HG02588 (cell line): ENCODE data around the gene GPATCH8.
"Not testable (repeated sequence)": the region's sequence is repeated elsewhere in the genome, so short reads cannot be mapped to it uniquely, and the experiment has no call there.

Experiments used
- ATAC-seq: cut with Tn5 transposase; IDR thresholded peaks from one replicate; pipeline ENCODE4 v1.9.1; 2021; ENCODE audit warnings: mild to moderate bottlenecking, moderate library complexity; ENCODE audit not compliant: unreplicated experiment

GPATCH8 gene

DNA sequence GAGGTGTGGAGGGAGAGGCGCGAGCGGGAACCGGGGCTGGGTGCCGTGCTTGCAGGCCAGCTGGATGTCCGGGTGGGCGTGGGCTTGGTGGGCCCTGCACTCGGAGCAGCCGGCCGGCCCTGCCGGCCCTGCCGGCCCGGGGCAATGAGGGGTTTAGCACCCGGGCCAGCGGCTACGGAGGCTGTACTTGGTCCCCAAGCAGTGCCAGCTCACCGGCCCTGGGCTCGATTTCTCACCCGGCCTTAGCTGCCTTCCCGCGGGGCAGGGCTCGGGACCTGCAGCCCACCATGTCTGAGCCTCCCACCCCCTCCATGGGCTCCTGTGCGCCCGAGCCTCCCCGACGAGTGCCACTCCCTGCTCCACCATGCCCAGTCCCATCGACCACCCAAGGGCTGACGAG is 24.7 kb upstream of the GPATCH8 start:
- ATAC-seq: no peak

- no peak for ATAC-seq
Observed at GRCh38 chr17:44527102-44527501, 23.9 kb upstream of the GPATCH8 start.

GRCh38 chr17:44523672-44523972 is 20.4 kb upstream of the GPATCH8 start:
- no peak for ATAC-seq

GRCh38 chr17:44522883-44523671 is 19.9 kb upstream of the GPATCH8 start:
- no peak for ATAC-seq

GRCh38 chr17:44518032-44518431 is 14.8 kb upstream of the GPATCH8 start:
- no peak for ATAC-seq

DNA sequence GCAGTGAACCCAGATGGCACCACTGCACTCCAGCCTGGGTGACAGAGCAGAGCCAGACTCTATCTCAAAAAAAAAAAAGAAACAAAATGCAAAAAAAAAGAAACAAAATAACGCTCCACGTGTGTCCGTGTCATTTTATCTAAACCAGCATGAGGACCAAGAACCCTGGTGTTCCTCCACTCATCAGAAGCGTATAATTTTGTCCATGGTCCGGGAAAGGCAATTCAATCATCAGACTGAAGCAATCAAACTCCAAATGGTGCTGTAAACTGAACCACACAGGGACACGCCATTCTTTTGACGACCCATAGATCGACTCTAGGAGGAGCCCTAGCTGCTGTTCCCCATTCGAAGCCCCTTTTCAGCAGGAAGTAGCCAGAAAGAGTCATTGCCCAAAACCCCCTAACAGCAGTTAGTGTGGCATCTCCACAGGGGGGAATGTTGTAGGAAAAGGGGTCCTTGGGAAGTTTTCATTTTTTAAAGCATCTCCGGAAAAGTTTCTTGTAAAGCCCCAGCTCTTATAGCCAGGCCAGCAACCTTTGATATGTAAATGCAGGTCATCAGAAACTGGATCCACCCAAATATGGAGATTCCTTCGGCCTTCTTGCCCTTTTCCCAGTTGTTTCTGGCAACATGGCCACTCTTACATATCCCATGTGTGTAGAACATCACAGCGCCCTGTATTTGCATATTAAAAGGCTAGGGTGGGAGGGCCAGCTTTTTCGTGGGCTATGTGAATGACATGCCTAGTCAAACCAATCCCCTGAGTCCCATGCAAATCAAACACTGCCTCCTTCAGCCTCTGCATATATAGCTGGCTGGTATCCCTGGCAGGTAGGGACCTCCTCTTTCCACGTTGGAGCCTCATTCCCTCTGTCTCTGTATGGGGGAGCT is 8.3 kb upstream of the GPATCH8 start:
- ATAC-seq: not testable (repeated sequence)

- not testable (repeated sequence) for ATAC-seq
Observed at GRCh38 chr17:44506939-44507604, 3.9 kb upstream of the GPATCH8 start.

DNA sequence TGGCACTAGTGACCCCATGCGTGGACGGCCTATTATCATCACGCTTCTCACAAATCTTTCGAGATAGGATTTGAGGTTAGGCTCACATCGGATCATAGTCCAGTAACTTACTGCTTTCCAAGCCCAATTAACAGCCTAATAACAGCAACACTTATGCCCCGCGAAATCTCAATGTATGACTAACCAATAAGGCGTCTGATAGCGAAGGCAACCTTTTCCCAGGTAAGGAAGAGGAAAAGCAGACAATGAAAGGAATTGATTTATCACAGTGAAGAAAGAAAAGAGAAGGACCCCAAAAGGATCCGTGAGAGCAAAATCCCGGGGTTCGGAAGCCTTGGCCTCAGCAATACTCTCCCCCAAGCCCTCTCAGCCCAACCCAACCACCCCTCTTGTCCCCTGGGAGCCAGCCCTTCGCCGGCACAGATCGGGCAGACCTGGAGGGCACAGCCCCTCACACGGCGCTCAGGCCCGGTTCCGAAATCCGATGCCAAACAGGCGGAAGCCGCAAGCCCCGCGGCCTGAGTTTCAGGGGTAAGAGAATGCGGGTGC is 534 bp downstream of the GPATCH8 start:
- peak; percentile 23 for ATAC-seq

DNA sequence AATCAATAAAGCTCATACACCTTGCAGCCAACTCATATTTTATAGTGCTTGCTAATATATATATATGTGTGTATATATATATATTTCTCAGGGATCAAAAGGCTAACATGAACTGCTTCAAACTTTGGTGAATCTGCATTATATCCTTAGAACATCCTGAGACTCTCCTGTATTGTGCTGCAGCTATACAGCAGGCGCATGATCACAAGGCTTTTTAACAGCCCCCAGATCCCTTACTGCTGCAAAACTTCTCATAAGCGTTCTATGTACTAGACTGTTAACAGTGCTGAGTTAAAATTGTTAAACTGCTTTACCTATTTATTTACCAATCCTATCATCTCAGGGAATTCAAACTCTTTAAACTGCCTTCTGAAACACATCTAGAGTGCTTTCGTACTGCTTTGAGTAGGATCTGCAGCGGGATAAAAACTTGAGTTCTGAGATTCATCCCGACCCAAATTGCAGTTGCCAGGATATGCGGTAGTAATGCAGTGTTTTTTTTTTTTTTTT is 1.3 kb downstream of the GPATCH8 start:
- ATAC-seq: no peak

DNA sequence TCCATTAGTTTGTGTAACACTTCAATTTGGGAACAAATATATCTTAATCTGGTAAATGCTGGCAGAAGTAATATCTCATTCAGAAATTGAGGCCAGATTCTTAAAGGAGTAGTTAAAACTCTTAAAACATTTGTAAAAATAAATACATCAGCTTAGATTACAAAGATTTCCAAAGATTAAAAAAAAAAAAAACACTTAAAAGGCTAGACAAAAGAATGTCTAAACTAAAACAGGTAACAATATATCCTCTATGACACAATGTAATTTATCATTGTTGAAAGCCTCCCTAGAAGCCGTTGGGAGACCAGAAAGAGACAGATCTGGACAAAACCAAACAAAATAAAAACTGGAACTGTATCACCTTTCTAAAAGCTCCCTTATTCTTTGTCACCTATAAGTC is 3.5 kb downstream of the GPATCH8 start:
- no peak for ATAC-seq

DNA sequence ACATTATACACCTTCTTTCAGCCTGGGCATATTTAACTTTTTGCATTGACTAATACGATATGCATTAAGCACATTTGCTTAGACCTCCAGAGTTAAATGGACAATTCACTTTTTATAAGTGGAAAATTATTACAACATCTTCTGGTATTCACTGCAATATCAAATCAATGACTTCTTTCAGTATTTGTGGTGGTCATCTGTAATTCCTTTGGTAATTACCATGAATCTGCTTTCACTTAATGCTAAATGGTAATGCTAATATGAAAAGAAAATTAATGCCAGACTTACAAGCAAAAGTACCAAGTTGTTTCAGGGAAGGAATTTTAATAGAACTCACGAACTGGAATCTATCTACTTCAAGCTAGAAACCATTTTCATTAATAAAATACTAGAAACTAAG is 6.4 kb downstream of the GPATCH8 start:
- no peak for ATAC-seq

DNA sequence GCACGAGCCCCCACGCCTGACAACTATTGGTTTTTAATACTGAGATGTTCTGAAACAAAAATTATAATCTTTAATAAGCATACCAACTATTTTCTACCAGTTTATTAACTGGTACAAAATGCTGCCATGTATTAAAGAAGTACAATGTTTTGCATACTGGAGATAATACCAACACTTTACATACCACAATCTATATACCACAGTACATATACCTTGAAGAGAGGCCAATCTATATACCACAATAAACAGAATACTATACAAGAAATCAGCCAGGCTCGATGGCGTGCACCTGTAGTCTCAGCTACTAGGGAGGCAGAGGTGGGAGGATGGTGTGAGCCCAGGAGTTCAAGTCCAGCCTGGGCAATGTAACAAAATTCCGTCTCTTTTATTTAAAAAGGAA is 9.9 kb downstream of the GPATCH8 start:
- no peak for ATAC-seq

DNA sequence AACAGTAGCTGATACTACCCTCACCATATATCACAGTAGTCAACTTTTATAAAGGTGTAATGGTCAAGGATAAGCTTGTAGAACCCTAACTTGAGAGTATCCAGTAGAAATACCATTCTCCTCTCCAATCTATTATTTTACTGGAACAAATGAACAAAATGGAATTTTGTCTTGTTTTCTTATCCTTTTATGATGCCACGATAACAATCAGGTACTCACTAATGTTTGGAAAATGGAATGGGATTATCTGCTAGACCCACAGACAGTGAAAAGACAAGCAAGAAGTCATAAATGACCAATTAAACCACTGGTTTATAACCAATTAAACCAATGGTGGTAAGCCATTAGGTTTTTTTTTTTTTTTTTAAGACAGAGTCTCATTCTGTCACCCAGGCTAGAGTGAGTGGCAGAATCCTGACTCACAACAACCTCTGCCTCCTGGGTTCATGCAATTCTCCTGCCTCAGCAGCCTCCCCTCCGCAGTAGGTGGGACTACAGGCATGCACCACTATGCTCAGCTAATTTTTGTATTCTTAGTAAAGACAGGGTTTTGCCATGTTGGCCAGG is 10.4 kb downstream of the GPATCH8 start:
- no peak for ATAC-seq

- no peak for ATAC-seq
Observed at GRCh38 chr17:44489581-44489980, 13.6 kb downstream of the GPATCH8 start.

DNA sequence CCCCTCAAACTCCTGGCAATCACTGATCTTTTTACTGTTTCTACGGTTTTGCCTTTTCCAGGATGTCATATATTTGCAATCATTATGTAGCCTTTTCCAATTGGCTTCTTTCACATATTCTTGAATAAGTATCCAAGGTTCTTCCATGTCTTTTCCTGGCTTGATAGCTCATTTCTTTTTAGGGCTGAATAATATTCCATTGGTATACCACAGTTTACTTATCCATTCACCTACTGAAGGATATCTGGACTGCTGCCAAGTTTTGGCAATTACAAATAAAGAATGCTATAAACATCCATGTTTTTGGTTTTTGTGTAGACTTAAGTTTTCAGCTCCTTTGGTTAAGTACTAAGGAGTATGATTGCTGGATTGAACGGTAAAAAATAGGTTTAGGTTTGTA is 16.0 kb downstream of the GPATCH8 start:
- ATAC-seq: no peak

GRCh38 chr17:44473367-44473766 is 29.8 kb downstream of the GPATCH8 start:
- no peak for ATAC-seq

GRCh38 chr17:44469676-44470075 is 33.5 kb downstream of the GPATCH8 start:
- no peak for ATAC-seq

DNA sequence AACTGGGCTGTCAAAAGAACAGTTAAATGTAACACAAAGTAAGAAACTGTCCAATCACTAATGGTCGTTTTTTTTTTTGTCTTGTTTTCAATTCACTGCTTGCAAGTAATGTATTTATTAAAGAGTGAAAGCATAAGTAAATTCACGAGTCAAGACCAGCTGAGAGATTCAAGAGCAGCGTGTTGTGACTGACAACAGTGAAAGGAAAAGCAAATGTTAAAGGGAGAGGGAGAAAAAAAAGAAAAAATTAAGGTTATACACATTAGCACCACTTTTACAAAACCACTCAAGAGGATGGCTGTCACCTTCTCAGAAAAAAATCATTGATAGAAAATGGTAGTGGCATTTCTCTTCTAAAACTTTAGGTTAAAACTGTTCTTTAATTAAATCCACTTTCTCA is 36.1 kb downstream of the GPATCH8 start:
- no peak for ATAC-seq

GRCh38 chr17:44466339-44466738 is 36.9 kb downstream of the GPATCH8 start:
- no peak for ATAC-seq

DNA sequence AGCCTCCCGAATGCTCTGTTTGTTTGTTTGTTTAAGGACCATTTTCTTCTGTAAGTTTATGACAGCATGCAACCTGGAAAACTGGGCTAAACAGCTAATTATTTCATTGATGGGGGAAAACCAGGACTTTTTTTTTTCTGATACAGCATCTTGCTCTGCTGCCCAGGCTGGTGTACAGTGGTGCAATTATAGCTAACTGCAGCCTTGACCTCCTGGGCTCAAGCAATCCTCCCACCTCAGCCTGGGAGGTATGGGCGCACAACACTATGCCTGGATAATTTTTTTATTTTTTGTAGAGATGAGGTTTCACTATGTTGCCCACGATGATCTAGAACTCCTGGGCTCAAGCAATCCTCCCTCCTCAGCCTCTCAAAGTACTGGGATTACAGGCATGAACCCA is 37.3 kb downstream of the GPATCH8 start:
- no peak for ATAC-seq

GRCh38 chr17:44465276-44465675 is 37.9 kb downstream of the GPATCH8 start:
- ATAC-seq: no peak
